ENCODE results near the gene ASB2.

DNA sequence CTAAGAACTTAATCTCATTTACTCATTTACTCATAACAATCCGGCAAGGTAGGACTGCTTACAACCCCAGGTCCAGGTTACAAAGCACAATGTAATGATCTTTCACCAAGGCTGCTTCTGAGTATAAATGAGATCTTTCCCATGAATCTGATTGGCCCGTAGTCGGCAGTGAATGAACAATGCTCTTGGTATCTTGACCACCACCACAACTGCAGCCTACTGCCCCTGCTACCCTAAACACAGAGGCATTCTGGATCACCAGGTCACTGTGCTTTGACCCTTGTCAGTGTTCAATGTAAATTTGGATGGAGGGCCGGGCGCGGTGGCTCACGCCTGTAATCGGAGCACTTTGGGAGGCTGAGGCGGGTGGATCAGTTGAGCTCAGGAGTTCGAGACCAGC, 33.3 kb downstream of the ASB2 start:
- TF ChIP-seq, protein P1, sequence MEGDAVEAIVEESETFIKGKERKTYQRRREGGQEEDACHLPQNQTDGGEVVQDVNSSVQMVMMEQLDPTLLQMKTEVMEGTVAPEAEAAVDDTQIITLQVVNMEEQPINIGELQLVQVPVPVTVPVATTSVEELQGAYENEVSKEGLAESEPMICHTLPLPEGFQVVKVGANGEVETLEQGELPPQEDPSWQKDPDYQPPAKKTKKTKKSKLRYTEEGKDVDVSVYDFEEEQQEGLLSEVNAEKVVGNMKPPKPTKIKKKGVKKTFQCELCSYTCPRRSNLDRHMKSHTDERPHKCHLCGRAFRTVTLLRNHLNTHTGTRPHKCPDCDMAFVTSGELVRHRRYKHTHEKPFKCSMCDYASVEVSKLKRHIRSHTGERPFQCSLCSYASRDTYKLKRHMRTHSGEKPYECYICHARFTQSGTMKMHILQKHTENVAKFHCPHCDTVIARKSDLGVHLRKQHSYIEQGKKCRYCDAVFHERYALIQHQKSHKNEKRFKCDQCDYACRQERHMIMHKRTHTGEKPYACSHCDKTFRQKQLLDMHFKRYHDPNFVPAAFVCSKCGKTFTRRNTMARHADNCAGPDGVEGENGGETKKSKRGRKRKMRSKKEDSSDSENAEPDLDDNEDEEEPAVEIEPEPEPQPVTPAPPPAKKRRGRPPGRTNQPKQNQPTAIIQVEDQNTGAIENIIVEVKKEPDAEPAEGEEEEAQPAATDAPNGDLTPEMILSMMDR (conservative IDR thresholded peaks at IDR 0.05), result no peak
- TF ChIP-seq EZH2 (IDR thresholded peaks at IDR 0.05; ENCODE audit: low read depth), result no peak

All from PC-9 (cell line).